HG03060 (cell line): ENCODE measurements around the gene CNN1.
"Not testable (repeated sequence)": the region's sequence is repeated elsewhere in the genome, so short reads cannot be mapped to it uniquely, and the experiment has no call there.

Experiments
- ATAC-seq: cut with Tn5 transposase; IDR thresholded peaks from one replicate; pipeline ENCODE4 v1.9.1; 2021; ENCODE audit warnings: low read depth, moderate number of reproducible peaks; ENCODE audit not compliant: unreplicated experiment

Gene CNN1

GRCh38 chr19:11598103-11598483 lies 59.4 kb downstream of the CNN1 start:
- ATAC-seq: no peak

- ATAC-seq: no peak
Observed at GRCh38 chr19:11598746-11599145, 60.1 kb downstream of the CNN1 start.

GRCh38 chr19:11599704-11600103 lies 61.1 kb downstream of the CNN1 start:
- not testable (repeated sequence) for ATAC-seq
